ENCODE measurements around the gene NUDT2. TPM values are rescaled to one million over a fixed set of nuclear protein-coding genes. Genes with fewer than 3 reads are reported as not detected.
"Not testable (repeated sequence)": the region's sequence is repeated elsewhere in the genome, so short reads cannot be mapped to it uniquely, and the experiment has no call there.

NUDT2 gene
- total RNA-seq, 4 donors from 2014 or later: 15.0 to 45.3 (median 23.0) TPM

GRCh38 chr9:34362614-34363214 lies 33.3 kb downstream of the NUDT2 start:
- Histone ChIP-seq H3K36me3 (peaks cover 0 to 12% (median 4%) of the 10 kb centered on the region in 4 donors), H3K27ac (replicated peaks in 1 of 4) (no peak overlapping the region), H3K9me3 (peaks cover 0 to 3% (median 0%) of the 10 kb centered on the region in 4 donors), H3K4me3 (no peak overlapping the region), H3K27me3 (no peaks in the 10 kb centered on the region), H3K4me1 (peaks cover 4 to 8% (median 7%) of the 10 kb centered on the region in 4 donors)
- DNase-seq (ENCODE audit: extremely low spot score): no peak
- WGBS: 97% methylated on average over 4 of the region's 4 CpGs
- TF ChIP-seq EP300 (IDR thresholded peaks at IDR 0.05): no peak
- TF ChIP-seq, protein P1, sequence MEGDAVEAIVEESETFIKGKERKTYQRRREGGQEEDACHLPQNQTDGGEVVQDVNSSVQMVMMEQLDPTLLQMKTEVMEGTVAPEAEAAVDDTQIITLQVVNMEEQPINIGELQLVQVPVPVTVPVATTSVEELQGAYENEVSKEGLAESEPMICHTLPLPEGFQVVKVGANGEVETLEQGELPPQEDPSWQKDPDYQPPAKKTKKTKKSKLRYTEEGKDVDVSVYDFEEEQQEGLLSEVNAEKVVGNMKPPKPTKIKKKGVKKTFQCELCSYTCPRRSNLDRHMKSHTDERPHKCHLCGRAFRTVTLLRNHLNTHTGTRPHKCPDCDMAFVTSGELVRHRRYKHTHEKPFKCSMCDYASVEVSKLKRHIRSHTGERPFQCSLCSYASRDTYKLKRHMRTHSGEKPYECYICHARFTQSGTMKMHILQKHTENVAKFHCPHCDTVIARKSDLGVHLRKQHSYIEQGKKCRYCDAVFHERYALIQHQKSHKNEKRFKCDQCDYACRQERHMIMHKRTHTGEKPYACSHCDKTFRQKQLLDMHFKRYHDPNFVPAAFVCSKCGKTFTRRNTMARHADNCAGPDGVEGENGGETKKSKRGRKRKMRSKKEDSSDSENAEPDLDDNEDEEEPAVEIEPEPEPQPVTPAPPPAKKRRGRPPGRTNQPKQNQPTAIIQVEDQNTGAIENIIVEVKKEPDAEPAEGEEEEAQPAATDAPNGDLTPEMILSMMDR (IDR thresholded peaks at IDR 0.05): no peak
- TF ChIP-seq POLR2A (IDR thresholded peaks at IDR 0.05; ENCODE audit: low read depth): no peak
- TF ChIP-seq POLR2AphosphoS5 (IDR thresholded peaks at IDR 0.05): no peak
- intact Hi-C loops (cut with DNase I): no loop called here

DNA sequence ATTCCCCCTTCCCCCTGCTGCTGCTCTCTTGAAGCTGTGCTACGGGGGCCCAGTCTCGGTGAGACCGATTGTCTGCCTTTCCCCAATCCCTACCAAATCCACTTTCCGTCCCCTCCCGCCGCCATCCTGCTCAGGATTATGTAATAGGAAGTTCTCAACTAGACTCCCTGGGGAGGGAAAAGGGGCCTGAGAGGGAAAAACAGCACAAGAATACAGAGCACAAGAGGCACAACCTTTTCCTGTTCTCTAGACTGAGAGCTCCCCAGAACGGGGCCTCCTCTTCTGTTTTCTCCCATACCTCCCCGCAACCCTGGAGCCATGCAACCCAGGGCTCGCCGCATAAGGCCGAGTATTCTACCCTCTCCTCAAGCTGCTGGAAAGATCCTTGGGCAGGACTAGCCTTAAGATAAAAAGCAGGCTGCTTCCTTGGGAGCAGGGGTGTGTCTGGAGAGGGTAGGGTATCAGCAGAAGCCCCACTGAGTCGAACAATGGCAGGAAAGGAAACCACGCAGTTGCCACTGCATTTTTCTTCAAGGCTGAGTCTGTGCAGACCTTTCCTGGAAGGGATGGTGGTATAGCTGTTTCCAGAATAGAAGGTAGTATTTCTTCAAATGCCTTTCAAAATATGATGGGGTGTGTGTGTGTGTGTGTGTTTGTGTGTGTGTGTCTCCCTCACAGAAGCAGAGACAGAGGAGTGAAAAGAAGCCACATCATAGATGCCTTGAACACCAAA lies 34.4 kb downstream of the NUDT2 start:
- Histone ChIP-seq H3K4me1 (peaks cover 4 to 8% (median 7%) of the 10 kb centered on the region in 4 donors), H3K4me3 (no peak overlapping the region), H3K27ac (replicated peaks in 1 of 4) (peak overlapping the region in 2 of 4 donors; percentile 15 to 42), H3K36me3 (peaks cover 0 to 16% (median 7%) of the 10 kb centered on the region in 4 donors), H3K9me3 (no peaks in the 10 kb centered on the region), H3K27me3 (no peaks in the 10 kb centered on the region)
- intact Hi-C loops (cut with DNase I): no loop called here
- TF ChIP-seq POLR2A (IDR thresholded peaks at IDR 0.05; ENCODE audit: low read depth) (no peak), EP300 (IDR thresholded peaks at IDR 0.05) (no peak), POLR2AphosphoS5 (IDR thresholded peaks at IDR 0.05) (no peak)
- TF ChIP-seq, protein P1 (IDR thresholded peaks at IDR 0.05): no peak
- no peak for DNase-seq (ENCODE audit: extremely low spot score)
- WGBS: 70% methylated on average over 13 of the region's 13 CpGs

DNA sequence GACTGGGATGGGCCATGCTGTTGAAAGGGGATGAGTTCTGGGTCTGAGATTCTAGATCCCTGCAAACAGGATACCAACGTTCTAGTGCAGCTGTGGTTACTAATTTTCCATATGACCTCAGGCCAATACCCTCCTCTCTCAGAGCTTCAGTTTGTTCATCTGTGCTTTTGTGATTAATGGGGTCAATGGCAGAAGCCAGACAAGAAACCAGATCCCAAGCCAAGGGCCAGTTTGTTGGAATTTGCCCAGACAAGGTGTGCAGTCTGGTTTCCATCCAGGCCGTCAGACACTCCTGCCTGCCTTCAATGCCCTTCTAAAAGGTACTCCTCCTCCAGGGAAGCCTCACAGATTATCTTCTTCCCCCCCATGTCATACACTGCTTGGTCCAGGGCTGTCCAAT lies 35.9 kb downstream of the NUDT2 start:
- WGBS: 91% methylated on average over 1 of the region's 2 CpGs
- Histone ChIP-seq H3K36me3 (peaks cover 0 to 21% (median 12%) of the 10 kb centered on the region in 4 donors), H3K27me3 (no peaks in the 10 kb centered on the region), H3K27ac (replicated peaks in 1 of 4) (no peak overlapping the region), H3K9me3 (no peaks in the 10 kb centered on the region), H3K4me1 (peaks cover 4 to 12% (median 10%) of the 10 kb centered on the region in 4 donors), H3K4me3 (no peak overlapping the region)
- TF ChIP-seq POLR2A (IDR thresholded peaks at IDR 0.05; ENCODE audit: low read depth) (no peak), POLR2AphosphoS5 (IDR thresholded peaks at IDR 0.05) (no peak)
- TF ChIP-seq, protein P1 (IDR thresholded peaks at IDR 0.05): no peak
- intact Hi-C loops (cut with DNase I): no loop called here
- DNase-seq (ENCODE audit: extremely low spot score): no peak

GRCh38 chr9:34366365-34366764 lies 37.0 kb downstream of the NUDT2 start:
- H3K27me3 ChIP-seq: no peaks in the 10 kb centered on the region
- no peak overlapping the region for H3K4me3 ChIP-seq
- 100% methylated on average over 2 of the region's 2 CpGs for WGBS
- TF ChIP-seq POLR2A (IDR thresholded peaks at IDR 0.05; ENCODE audit: low read depth): no peak
- no peak for TF ChIP-seq EP300 (IDR thresholded peaks at IDR 0.05)
- TF ChIP-seq, protein P1 (IDR thresholded peaks at IDR 0.05): no peak
- no peak for TF ChIP-seq POLR2AphosphoS5 (IDR thresholded peaks at IDR 0.05)
- H3K36me3 ChIP-seq: peaks cover 0 to 32% (median 23%) of the 10 kb centered on the region in 4 donors
- no peaks in the 10 kb centered on the region for H3K9me3 ChIP-seq
- H3K4me1 ChIP-seq: peaks cover 4 to 23% (median 18%) of the 10 kb centered on the region in 4 donors
- no peak for DNase-seq (ENCODE audit: extremely low spot score)
- intact Hi-C loops (cut with DNase I): no loop called here
- no peak overlapping the region for H3K27ac ChIP-seq (replicated peaks in 1 of 4)

- H3K9me3 ChIP-seq; H3K27me3 ChIP-seq; H3K27ac ChIP-seq (replicated peaks in 1 of 4); intact Hi-C loops (cut with DNase I); H3K4me3 ChIP-seq: not testable (repeated sequence)
- 90% methylated on average over 2 of the region's 3 CpGs for WGBS
- peak; percentile 53 for DNase-seq (ENCODE audit: extremely low spot score)
- peaks cover 4 to 30% (median 21%) of the 10 kb centered on the region in 4 donors for H3K4me1 ChIP-seq
- peaks cover 0 to 44% (median 35%) of the 10 kb centered on the region in 4 donors for H3K36me3 ChIP-seq
These were observed 38.5 kb downstream of the NUDT2 start for GRCh38 chr9:34367751-34368410.

GRCh38 chr9:34368796-34369195 lies 39.4 kb downstream of the NUDT2 start:
- intact Hi-C loops (cut with DNase I); H3K27ac ChIP-seq (replicated peaks in 1 of 4); H3K27me3 ChIP-seq; H3K9me3 ChIP-seq; H3K4me3 ChIP-seq: not testable (repeated sequence)
- WGBS: 98% methylated on average over 5 of the region's 5 CpGs
- Histone ChIP-seq H3K4me1 (peaks cover 4 to 28% (median 19%) of the 10 kb centered on the region in 4 donors), H3K36me3 (peaks cover 0 to 44% (median 35%) of the 10 kb centered on the region in 4 donors)
- peak; percentile 17 for DNase-seq (ENCODE audit: extremely low spot score)

Data from esophagus muscularis mucosa (tissue), 4 donors.